Fibroblast of peridontal ligament (primary cell): ENCODE results near the gene TRPV5.
"Not testable (repeated sequence)": the region's sequence is repeated elsewhere in the genome, so short reads cannot be mapped to it uniquely, and the experiment has no call there.

ENCODE experiments used
- DNase-seq: peaks from one replicate; pipeline ENCODE4 v3.0.0-alpha.2; 2010; ENCODE audit errors: extremely low read depth

The TRPV5 gene

DNA sequence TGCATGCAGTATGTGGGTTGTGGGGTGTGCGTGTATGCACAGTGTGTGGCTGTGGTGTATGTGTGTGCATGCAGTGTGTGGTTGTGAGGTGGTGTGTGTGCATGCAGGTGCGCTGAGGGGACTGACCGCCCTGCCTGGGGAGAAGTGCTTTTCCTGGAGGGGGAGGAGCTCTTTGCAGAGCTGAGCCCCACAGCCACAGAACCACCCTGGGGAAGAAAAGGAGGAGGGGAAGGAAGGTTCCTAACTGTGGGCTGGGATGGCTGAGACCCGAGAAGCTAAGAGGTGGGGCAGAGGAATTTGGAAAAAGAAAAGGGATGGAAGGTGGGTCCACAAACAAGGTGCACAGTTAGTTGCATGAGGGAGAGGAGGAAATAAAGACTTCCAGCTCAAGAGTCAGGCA lies at the start of gene TRPV5:
TRPV5 (minus strand) TSS at position 123 of the 400 bp plus-strand sequence. CDS start 287 bp downstream, outside the sequence.
- DNase-seq: no peak

DNA sequence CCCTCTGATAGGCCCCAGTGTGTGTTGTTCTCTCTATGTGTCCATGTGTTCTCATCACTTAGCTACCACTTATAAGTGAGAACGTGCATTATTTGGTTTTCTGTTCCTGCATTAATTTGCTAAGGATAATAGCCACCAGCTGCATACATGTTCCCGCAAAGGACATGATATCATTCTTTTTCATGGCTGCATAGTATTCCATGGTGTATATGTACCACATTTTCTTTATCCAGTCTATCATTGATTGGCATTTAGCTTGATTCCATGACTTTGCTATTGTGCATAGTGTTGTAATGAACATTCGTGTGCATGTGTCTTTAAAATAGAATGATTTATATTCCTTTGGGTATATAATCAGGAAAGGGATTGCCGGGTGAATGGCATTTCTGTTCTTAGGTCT lies 44.9 kb upstream of the TRPV5 start:
- not testable (repeated sequence) for DNase-seq

DNA sequence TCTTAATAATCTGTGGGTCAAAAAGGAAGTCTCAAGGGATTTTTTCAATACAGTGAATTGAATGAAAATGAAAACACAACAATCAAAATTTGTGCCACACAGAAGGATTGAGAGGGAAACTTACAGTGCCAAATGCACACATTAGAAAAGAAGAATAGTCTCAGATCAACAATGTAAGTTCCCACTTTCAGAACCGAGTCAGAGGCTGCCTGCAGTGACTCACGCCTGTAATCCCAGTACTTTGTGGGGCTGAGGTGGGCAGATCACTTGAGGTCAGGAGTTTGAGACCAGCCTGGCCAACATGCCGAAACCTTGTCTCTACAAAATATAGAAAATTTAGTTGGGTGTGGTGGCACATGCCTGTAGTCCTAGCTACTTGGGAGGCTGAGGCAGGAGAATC lies 41.1 kb upstream of the TRPV5 start:
- DNase-seq: no peak

DNA sequence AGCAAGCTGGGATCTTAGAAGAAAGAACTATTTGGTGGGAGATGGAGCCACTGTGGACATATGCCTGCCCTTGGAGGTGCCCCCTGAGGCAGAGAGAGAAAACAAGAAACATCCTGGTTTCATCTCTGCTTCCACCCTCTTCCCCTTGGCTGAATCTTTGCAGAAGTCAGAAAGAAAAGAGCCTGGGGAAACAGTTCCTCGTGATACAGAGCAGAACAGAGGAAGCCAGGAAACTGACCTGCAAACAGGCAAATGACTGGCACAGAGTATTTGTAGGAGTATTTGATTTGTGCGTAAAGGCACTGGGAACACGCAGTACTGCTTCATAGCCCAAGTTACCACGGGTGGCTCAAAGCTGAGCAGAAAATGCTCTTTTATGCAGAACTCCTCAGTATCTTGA lies 35.6 kb upstream of the TRPV5 start:
- no peak for DNase-seq

DNA sequence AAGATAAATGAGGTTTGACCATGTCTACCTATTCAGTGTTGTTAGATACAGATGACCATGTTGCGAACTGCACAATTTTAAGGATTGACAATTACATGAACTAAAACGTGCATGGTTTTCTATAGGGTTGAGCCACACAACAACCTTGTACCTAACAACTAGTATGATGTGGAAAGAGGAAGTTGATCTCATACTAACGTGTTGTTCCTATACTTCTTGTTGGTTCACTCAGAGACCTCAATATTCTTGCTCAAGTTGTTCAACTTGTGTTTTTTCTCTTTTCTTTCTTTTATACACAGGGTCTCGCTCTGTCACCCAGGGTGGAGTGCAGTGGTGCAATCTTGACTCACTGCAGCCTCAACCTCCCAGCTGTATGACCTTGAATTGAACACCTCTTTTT lies 34.7 kb upstream of the TRPV5 start:
- DNase-seq: no peak

DNA sequence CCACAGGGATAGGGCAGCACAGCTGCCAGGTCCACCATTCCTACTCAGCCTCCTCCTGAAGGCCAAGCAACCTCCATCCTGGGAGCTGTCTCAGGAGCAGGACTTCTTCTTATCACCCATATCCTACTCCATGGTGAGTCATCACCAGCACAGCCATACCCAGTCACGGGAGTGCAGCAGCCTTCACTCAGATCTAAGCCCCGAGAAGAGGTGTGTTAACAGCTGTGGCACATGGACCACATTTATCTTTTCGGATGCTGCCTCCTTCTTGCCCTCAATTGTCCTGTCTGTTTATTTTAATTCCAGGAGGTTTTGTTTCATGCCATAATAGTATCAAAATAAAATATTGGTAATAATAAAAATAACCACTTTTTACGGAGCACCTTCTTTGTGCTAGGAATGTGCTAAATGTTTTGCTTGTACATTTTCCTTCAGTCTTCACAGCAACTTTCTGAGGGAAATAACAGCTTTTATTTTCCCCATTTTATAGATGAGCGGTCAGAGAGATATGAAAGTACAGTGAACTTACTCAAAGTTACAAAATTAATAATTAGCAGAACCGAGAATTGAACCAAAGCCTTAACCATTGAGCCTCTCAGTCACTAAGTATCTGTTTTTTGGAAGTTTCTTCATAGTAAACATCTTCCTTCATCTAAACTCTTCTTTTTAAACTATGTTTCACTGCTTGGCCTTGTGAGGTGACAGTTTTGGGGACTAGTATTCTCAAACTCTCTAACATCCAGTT lies 31.1 kb upstream of the TRPV5 start:
- no peak for DNase-seq

DNA sequence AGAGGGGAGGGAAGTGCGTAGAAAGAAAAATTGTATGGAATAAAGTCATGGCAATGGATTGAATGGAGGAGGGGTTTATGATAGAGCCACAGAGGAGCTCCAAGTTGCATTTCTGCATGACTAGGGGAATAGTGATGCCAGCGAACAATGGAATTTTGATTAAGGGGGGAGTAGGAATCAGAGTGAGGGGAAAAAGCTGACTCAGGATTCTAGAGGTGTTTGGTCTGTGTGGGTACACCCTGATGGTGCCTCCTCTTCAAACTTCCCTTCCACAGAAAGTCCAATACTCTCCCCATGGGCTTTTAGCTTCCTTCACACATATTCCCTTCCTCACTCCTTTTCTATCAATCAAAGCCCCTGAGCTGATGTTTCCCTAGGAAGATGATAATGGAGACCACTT lies 30.4 kb upstream of the TRPV5 start:
- DNase-seq: no peak

DNA sequence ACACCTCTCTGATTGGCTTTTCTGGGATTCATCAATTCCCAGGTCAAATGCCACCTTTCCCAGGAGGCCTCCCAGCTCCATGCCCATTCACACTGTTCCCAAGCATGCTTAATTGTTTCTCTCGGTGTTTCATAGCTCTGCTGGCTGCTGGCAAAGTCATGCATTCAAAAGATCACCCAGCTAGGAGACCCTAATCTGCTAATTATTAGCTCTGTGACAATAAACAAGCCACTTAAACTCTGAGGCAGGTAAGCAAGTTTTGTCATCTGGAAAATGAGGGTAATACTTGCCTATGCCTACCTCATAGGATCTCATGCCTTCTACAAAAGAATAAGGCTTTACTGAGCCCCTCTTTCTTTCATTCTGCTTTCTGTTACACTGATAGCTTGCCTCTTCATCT lies 29.4 kb upstream of the TRPV5 start:
- DNase-seq: no peak

DNA sequence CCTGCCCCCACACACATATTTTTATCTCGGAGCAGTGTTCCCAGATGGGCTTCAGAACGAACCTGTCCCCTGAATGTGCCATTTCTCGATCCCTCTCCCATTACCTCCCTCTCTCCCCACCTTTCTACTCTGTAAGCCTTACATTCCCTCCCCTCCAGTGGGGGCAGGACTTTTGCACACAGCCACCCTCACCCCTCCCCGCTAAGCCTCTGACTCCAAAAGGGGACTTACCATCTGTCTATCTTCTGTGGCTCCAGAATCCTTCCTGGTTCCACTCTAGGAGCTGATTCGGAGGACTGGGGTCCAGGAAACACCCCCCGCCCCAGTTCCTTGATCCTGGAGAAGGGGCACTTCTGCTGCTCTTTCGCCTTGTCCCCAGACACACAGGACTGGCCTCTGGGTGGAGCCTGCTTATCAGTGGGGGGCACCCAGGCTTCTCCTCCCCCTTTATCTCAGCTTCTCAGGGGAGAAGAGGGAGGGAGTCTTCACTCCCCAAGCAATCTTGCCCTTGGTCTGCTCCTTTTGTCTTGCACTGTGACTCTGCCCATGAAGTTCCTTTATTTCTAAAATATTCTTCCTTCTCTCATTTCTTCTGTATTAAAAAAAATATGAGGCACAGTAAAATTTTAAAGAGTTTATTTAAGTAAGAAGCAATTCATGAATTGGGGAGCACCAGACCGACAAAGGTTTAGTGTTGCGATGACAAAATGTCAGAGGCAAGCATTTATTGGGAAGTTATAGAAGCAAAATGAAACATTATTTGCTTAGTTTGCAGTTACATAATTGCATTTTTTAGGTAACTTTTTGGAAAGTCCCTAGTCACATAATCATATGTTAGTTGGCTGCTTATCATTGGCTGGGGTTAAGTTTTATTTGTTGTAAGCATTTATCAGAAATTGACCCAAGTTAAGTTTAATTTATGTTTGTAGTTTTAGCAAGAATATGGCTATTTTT lies 28.7 kb upstream of the TRPV5 start, which contains the start of gene KEL:
KEL (minus strand) TSS at position 391 of the 954 bp plus-strand sequence; CDS start at position 234, 157 bp downstream.
- no peak for DNase-seq

DNA sequence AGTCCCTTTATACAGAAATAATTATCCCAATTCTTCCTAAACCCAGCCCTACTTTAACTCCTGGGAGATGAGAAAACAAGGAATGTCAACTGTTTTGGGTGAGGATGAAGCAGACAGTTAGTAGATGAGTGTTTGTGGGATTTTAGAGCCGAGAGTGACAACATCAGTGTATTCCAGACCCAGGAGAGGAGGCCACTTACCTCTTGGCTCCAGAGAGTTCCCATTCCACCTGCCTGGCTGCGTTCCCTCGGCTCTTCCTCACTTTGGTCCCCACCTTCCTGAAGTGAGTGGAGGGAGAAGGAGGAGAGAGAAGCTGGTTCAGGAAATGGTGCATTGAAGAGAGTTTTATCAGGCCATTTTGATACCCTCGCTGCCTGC lies 28.0 kb upstream of the TRPV5 start:
- DNase-seq: no peak

DNA sequence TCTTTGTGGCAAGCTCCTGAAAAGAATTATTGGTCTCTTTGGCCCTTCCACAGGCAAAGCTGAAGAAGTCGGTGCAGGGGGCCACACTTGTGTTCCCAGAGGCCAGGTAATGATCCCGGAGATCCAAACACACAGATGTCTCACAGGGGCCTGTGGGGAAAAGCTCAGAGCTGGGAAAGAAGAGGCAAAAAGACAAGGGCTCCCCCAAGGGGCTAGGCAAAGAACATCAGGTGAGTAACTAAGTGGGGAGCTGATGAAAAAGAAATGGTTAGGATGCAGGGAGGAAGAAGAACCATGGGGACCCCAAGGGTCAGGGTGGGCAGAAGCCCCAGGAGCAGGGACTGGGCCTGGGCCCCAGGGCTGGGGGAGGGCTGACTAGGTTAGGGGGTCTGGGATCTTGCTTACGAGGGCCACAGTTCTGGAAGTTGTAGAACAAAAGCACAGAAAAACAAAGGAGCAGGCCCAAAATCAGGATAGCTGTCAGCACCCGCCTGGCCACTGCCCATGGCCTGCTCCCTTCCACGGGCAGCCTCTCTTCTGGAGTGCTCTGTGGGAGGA lies 27.5 kb upstream of the TRPV5 start:
- no peak for DNase-seq

DNA sequence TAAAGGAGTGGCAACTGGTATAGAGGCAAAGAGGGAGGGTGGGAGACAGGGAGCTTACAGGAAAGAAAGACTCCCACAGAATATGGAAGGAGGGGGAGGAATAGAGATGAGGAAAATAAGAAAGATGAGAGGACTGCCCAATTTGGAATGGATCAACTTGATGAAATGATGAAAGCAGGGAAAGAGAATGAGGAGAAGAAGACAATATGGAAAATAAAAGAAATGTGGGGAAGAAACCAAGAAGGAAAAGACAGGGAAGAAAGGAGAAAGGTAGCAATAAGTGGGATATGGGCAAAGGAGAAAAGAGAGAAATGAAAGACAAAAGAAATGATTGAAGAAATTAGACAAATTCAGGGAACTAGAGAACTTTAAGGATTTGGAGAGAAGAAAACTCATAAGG lies 25.7 kb upstream of the TRPV5 start:
- DNase-seq: no peak

DNA sequence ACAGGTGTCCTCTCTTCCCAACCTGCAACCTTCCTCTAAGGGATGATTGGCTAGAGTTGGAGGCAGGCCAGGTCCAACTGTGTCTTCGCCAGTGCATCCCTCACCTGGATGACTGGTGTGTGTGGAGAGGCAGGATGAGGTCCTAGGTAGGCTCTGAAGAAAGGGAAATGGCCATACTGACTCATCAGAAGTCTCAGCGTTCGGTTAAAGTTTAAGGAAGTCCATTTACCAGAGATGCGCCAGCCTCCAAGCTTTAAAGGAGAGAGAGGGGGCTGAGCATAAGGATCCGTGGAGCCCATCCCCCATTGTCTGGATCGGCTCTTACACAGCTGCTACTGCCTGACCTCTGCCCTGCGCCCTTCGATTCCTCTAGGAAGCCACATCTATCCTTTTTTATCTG lies 24.2 kb upstream of the TRPV5 start:
- no peak for DNase-seq

DNA sequence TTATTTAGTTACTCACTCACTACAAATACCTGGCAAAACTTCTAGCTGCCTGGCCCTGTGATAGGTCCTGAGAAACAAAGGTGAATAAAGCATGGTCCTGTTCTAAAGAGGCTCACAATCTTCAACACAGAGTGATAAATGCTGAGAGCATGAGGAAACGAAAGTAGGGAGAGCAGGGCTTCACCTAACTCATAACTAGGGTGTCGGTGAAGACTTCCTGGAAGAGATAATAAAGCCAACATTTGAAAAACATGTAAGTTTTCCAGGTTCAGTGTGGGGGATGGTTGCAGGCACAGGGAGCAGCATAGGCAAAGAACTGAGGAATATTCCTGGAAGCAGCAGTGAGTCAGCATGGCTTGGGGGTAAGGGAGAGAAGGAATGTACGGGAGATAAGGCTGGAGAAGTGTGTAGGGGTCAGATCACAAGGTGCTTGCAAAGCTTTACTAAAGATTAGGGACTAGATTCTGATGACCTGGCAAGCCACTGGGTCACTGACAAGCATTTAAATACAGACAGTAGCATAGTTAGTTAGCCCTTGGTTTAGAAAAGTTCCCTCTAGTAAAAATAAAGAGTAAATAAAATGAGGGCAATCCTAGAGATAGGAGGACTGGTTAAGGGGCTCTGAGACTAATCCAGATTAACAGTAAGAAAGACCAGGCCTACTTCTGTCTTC lies 23.5 kb upstream of the TRPV5 start:
- no peak for DNase-seq

DNA sequence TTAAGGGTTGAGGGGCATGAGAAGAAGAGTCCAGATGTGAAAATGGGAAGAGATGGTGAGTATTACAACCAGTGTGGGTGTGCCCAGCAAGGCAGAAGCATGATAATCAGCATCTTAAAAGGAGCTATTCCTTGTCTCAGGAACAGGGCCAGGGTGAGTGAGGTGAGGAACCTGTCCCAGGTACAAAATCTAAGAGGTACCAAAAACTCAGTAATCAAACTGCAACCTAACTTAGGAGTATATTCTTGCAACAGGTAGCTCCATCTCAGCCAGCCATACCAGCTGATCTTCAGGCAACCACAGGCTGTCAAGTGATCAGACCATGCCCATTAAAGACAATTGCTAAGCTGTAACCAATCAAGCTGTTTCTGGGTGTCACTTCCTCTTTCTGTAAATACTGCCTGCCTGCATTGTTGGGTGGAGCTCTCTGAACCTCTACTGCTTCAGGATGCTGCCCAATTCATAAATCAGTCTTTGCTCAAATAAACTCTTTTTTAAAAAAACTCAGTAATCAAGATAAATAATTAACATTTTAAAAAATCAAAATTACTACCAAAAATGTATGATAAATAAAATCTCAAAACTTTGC lies 21.2 kb upstream of the TRPV5 start:
- no peak for DNase-seq

DNA sequence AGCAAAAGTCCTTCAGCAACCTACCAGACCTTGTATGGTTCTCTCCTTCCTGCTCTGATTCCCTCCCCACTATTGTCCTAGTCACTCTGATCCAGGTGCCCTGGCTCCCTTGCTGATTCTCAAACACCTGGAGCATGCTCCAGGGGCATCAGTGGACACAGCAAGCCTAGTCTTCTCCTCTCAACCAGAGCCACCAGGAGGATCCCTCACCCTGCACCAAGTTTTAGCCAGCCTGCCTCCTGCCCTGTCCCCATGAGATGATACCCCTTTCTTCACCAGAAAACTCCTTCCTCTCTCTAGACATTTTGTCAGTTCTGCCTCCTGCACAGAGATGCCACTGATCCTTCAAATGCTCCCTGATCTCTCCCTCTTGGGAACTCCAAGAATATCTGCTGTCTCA lies 16.7 kb upstream of the TRPV5 start:
- no peak for DNase-seq

DNA sequence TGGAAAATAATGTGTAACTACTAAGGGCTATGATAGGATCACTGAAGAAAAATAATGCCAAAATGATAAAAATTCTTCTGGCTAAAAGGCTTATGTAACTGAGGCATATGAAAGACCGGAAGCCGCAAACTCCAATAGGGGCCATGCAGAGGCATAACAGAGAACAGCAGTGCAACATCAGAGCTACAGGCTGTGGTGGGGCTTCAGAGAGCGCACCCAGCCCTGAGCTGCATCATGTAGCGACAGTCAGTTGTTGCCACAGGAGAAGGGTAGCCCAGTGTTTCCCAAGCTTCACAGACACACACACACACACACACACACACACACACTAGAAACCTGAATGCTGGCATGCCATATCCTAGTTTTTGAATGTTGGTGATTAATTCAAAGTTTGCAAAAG lies 15.1 kb upstream of the TRPV5 start:
- no peak for DNase-seq

DNA sequence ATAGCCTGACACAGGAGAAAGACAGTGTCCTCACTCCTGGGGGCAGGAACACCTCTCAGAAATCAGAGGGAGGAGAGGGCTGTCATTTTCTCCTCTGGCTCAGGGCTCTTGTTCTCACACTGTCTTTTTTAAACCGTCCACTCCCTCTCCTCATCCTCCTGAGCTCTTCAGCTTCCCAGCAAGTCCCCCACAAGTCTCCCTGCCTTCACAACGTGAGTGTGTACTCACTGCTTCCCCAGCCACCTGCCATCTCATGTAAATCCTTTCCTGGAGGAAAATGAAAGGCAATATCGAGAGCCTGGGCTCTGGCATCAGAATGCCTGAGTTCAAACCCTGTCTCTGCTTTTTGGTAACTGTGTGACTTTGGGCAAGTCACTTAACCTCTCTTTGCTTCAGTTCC lies 11.5 kb upstream of the TRPV5 start:
- no peak for DNase-seq

DNA sequence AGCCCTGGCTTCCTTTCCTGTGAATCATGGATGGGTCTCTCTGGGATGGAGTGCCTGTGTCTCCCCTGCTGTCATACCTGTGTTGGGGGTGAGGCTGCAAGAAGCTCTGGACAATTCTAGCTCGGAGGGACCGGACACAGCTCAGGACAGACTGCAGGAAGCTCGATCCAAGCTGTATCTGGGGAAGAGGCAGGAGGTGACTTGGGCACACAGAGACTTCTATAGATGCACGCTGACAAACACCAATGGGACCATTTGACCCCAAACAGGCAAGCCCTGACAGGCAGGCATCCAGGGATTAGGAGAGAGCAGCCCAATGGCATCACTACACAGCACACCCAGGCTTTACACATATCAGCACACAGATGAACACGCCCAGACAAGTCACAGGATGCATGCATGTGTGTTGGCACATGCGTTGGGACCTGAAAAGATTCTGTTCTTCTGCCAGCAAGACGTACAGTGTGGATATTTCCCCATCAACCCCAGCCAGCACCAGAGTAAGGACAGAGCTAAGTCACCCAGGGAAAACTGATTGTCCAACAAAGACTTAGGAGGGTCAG lies 10.2 kb upstream of the TRPV5 start:
- DNase-seq: no peak

DNA sequence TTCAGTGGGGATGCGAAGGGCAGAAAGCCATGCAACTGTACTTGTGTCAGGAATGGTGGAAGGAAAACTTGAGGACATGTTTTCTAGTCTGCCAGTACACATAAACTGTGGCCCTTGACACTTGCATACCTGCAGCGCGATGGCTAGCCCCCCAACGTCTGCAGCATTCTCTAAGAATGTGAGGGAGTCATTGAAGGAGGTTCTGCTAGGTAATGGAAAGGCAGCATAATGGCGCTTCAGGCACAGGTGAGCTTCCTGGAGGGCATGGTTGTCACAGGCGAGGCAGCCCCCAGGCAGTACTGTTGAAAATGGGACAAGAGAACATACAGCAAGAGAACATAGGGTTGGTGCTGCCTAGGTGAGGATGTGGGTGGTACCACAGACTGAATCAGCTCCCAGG lies 9.2 kb upstream of the TRPV5 start:
- no peak for DNase-seq

DNA sequence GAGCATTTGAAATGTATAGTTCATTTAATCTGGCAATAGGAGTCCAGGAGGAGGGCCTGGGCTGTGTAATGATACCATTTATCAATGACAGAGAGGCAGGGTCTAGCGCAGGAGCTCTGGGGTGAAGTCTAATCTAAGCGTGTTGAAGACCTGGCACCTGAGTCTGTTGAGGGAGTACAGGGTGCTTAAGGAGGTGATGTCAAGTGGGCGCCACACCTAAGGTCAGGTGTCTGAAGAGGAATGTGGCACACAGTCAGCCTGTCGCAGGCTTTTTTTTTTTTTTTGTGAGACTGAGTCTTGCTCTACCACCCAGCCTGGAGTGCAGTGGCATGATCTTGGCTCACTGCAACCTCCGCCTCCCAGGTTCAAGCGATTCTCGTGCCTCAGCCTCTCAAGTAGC lies 8.0 kb upstream of the TRPV5 start:
- no peak for DNase-seq
